GM21529 (cell line): ENCODE data around the gene FGF12.

ENCODE experiments used
- ATAC-seq: cut with Tn5 transposase; IDR thresholded peaks from one replicate; pipeline ENCODE4 v1.9.1; 2021; ENCODE audit not compliant: unreplicated experiment

FGF12 gene

GRCh38 chr3:192685801-192686200 is 41.5 kb downstream of the FGF12 start:
- ATAC-seq: no peak

GRCh38 chr3:192684151-192684550 is 43.2 kb downstream of the FGF12 start:
- no peak for ATAC-seq

- peak; percentile 83 for ATAC-seq
Observed at GRCh38 chr3:192675958-192676649, 51.2 kb downstream of the FGF12 start.

GRCh38 chr3:192655628-192656027 is 71.7 kb downstream of the FGF12 start:
- ATAC-seq: no peak

- no peak for ATAC-seq
Observed at GRCh38 chr3:192655040-192655439, 72.3 kb downstream of the FGF12 start.

- ATAC-seq: no peak
Observed at GRCh38 chr3:192653862-192654261, 73.5 kb downstream of the FGF12 start.

- no peak for ATAC-seq
Observed at GRCh38 chr3:192652727-192653126, 74.6 kb downstream of the FGF12 start.

- no peak for ATAC-seq
Observed at GRCh38 chr3:192651836-192652512, 75.4 kb downstream of the FGF12 start.

- no peak for ATAC-seq
Observed at GRCh38 chr3:192645437-192645836, 81.9 kb downstream of the FGF12 start.

GRCh38 chr3:192642651-192643050 is 84.7 kb downstream of the FGF12 start:
- no peak for ATAC-seq

- no peak for ATAC-seq
Observed at GRCh38 chr3:192641919-192642318, 85.4 kb downstream of the FGF12 start.

- ATAC-seq: no peak
Observed at GRCh38 chr3:192639987-192640386, 87.4 kb downstream of the FGF12 start.

GRCh38 chr3:192637803-192638202 is 89.5 kb downstream of the FGF12 start:
- no peak for ATAC-seq

- no peak for ATAC-seq
Observed at GRCh38 chr3:192636517-192637444, 90.6 kb downstream of the FGF12 start.

GRCh38 chr3:192629429-192629828 is 97.9 kb downstream of the FGF12 start:
- no peak for ATAC-seq

- ATAC-seq: no peak
Observed at GRCh38 chr3:192621909-192622308, 105.4 kb downstream of the FGF12 start.

GRCh38 chr3:192620275-192620674 is 107.1 kb downstream of the FGF12 start:
- ATAC-seq: no peak

- ATAC-seq: no peak
Observed at GRCh38 chr3:192611411-192611810, 115.9 kb downstream of the FGF12 start.

GRCh38 chr3:192608726-192609600 is 118.4 kb downstream of the FGF12 start:
- no peak for ATAC-seq

- no peak for ATAC-seq
Observed at GRCh38 chr3:192607798-192608197, 119.5 kb downstream of the FGF12 start.

GRCh38 chr3:192597913-192598312 is 129.4 kb downstream of the FGF12 start:
- no peak for ATAC-seq
